ENCODE data around the gene DNAJA4.

GRCh38 chr15:78280319-78281072, 16.1 kb downstream of the DNAJA4 start:
- TF ChIP-seq POLR2A (IDR thresholded peaks at IDR 0.05; ENCODE audit: low read depth, low read length): no peak
- TF ChIP-seq TAF1 (IDR thresholded peaks at IDR 0.05; ENCODE audit: low read depth, low read length): no peak
- no peak for TF ChIP-seq POLR2AphosphoS5 (IDR thresholded peaks at IDR 0.05; ENCODE audit: low read depth, low read length)
- TF ChIP-seq SPI1 (IDR thresholded peaks at IDR 0.05; ENCODE audit: low read depth, low read length): no peak
- TF ChIP-seq PAX5 (IDR thresholded peaks at IDR 0.05; ENCODE audit: insufficient read depth, low read length, severe bottlenecking): no peak
- no peak for TF ChIP-seq POU2F2 (IDR thresholded peaks at IDR 0.05; ENCODE audit: low read depth, low read length)
